Mucosa of rectum (tissue), 2 donors: ENCODE data around the gene RAB7B.
A peak's percentile ranks its signal among the peaks of the same experiment; 100 is the strongest.

Source experiments
- H3K27ac ChIP-seq, 2 donors: one replicate each; pipeline ENCODE4 v1.7.0; 2013; ENCODE audit warnings: inconsistent platforms in 2 of 2, low read depth in 2 of 2, low read length in 2 of 2
- H3K27me3 ChIP-seq, 2 donors: one replicate each; pipeline ENCODE4 v1.7.0; 2013; ENCODE audit warnings: low read length in 2 of 2; ENCODE audit not compliant: control insufficient read depth in 2 of 2, insufficient read depth in 2 of 2
- H3K36me3 ChIP-seq, 2 donors: one replicate each; pipeline ENCODE4 v1.7.0; 2013; ENCODE audit warnings: low read length in 2 of 2; ENCODE audit not compliant: control insufficient read depth in 2 of 2, insufficient read depth in 2 of 2
- H3K4me1 ChIP-seq, 2 donors: one replicate each; pipeline ENCODE4 v1.7.0; 2013; ENCODE audit warnings: low read length in 2 of 2, mild to moderate bottlenecking in 1 of 2; ENCODE audit not compliant: control insufficient read depth in 2 of 2, insufficient read depth in 2 of 2
- H3K4me3 ChIP-seq, 2 donors: one replicate each; pipeline ENCODE4 v1.7.0; 2013; ENCODE audit warnings: low read length in 2 of 2
- H3K9ac ChIP-seq, 2 donors: one replicate each; pipeline ENCODE4 v1.7.0; 2013; ENCODE audit warnings: low read length in 2 of 2, low read depth in 1 of 2, mild to moderate bottlenecking in 1 of 2
- H3K9me3 ChIP-seq, 2 donors: one replicate each; pipeline ENCODE4 v1.7.0; 2013; ENCODE audit warnings: low read length in 2 of 2; ENCODE audit not compliant: control insufficient read depth in 2 of 2
- donor health status: healthy.
- donor health status: Normal muscosa, but diverticular disease.

The RAB7B gene

GRCh38 chr1:206039046-206039973 is 36.1 kb upstream of the RAB7B start:
- Histone ChIP-seq H3K36me3 (no peaks in the 10 kb centered on the region), H3K27ac (no peak overlapping the region), H3K4me1 (peaks cover 4 to 5% of the 10 kb centered on the region in 2 donors), H3K9me3 (no peaks in the 10 kb centered on the region), H3K4me3 (no peak overlapping the region), H3K9ac (no peak overlapping the region), H3K27me3 (peaks cover 0 to 4% of the 10 kb centered on the region in 2 donors)

GRCh38 chr1:206037581-206037980 is 34.4 kb upstream of the RAB7B start:
- H3K36me3 ChIP-seq = no peaks in the 10 kb centered on the region
- peaks cover 0 to 4% of the 10 kb centered on the region in 2 donors for H3K27me3 ChIP-seq
- H3K4me1 ChIP-seq = peaks cover 4 to 5% of the 10 kb centered on the region in 2 donors
- no peaks in the 10 kb centered on the region for H3K9me3 ChIP-seq
- H3K9ac ChIP-seq = no peak overlapping the region
- no peak overlapping the region for H3K4me3 ChIP-seq
- no peak overlapping the region for H3K27ac ChIP-seq

- H3K27ac ChIP-seq = no peak overlapping the region
- H3K36me3 ChIP-seq = no peaks in the 10 kb centered on the region
- H3K9ac ChIP-seq = no peak overlapping the region
- H3K27me3 ChIP-seq = peaks cover 0 to 4% of the 10 kb centered on the region in 2 donors
- no peak overlapping the region for H3K4me3 ChIP-seq
- no peaks in the 10 kb centered on the region for H3K9me3 ChIP-seq
- H3K4me1 ChIP-seq = peaks cover 4 to 5% of the 10 kb centered on the region in 2 donors
Observed at GRCh38 chr1:206036663-206037455, 33.7 kb upstream of the RAB7B start.

GRCh38 chr1:206035027-206035426 is 31.8 kb upstream of the RAB7B start:
- Histone ChIP-seq H3K27me3 (peaks cover 0 to 4% of the 10 kb centered on the region in 2 donors), H3K9ac (no peak overlapping the region), H3K9me3 (no peaks in the 10 kb centered on the region), H3K4me1 (peaks cover 4 to 9% of the 10 kb centered on the region in 2 donors), H3K36me3 (no peaks in the 10 kb centered on the region), H3K27ac (no peak overlapping the region), H3K4me3 (peak overlapping the region; percentile 51 to 59)

- no peaks in the 10 kb centered on the region for H3K36me3 ChIP-seq
Observed at GRCh38 chr1:206032380-206033140, 29.4 kb upstream of the RAB7B start.

GRCh38 chr1:206030714-206031113 is 27.5 kb upstream of the RAB7B start:
- peaks cover 4 to 9% of the 10 kb centered on the region in 2 donors for H3K4me1 ChIP-seq
- no peaks in the 10 kb centered on the region for H3K27me3 ChIP-seq
- no peaks in the 10 kb centered on the region for H3K36me3 ChIP-seq
- H3K4me3 ChIP-seq = no peak overlapping the region
- H3K9ac ChIP-seq = no peak overlapping the region
- no peaks in the 10 kb centered on the region for H3K9me3 ChIP-seq
- H3K27ac ChIP-seq = no peak overlapping the region

More at GRCh38 chr1:206032380-206033140, 29.4 kb upstream of the RAB7B start:
- Histone ChIP-seq H3K9me3 (no peaks in the 10 kb centered on the region), H3K27ac (no peak overlapping the region), H3K4me3 (no peak overlapping the region), H3K27me3 (no peaks in the 10 kb centered on the region), H3K4me1 (peaks cover 4 to 9% of the 10 kb centered on the region in 2 donors), H3K9ac (no peak overlapping the region)

- Histone ChIP-seq H3K27ac (no peak overlapping the region), H3K36me3 (no peaks in the 10 kb centered on the region), H3K4me3 (no peak overlapping the region), H3K4me1 (peaks cover 2 to 9% of the 10 kb centered on the region in 2 donors), H3K9ac (no peak overlapping the region), H3K9me3 (no peaks in the 10 kb centered on the region), H3K27me3 (no peaks in the 10 kb centered on the region)
Observed at GRCh38 chr1:206030191-206030590, 27.0 kb upstream of the RAB7B start.

- no peak overlapping the region for H3K9ac ChIP-seq
- no peaks in the 10 kb centered on the region for H3K9me3 ChIP-seq
- no peak overlapping the region for H3K27ac ChIP-seq
- no peaks in the 10 kb centered on the region for H3K36me3 ChIP-seq
- peaks cover 0 to 4% of the 10 kb centered on the region in 2 donors for H3K4me1 ChIP-seq
- no peaks in the 10 kb centered on the region for H3K27me3 ChIP-seq
- no peak overlapping the region for H3K4me3 ChIP-seq
Observed at GRCh38 chr1:206029484-206029883, 26.3 kb upstream of the RAB7B start.

GRCh38 chr1:206025283-206025820 is 22.2 kb upstream of the RAB7B start:
- Histone ChIP-seq H3K9me3 (no peaks in the 10 kb centered on the region), H3K4me1 (peaks cover 4 to 13% of the 10 kb centered on the region in 2 donors), H3K36me3 (no peaks in the 10 kb centered on the region), H3K4me3 (no peak overlapping the region), H3K27me3 (no peaks in the 10 kb centered on the region), H3K9ac (no peak overlapping the region), H3K27ac (no peak overlapping the region)
